Mucosa of rectum (tissue), 2 donors: ENCODE results near the gene OR1F1.
"Not testable (repeated sequence)": the region's sequence is repeated elsewhere in the genome, so short reads cannot be mapped to it uniquely, and the experiment has no call there.

Experiments used
- H3K27ac ChIP-seq, 2 donors: one replicate each; pipeline ENCODE4 v1.7.0; 2013; ENCODE audit warnings: inconsistent platforms in 2 of 2, low read depth in 2 of 2, low read length in 2 of 2
- H3K27me3 ChIP-seq, 2 donors: one replicate each; pipeline ENCODE4 v1.7.0; 2013; ENCODE audit warnings: low read length in 2 of 2; ENCODE audit not compliant: control insufficient read depth in 2 of 2, insufficient read depth in 2 of 2
- H3K36me3 ChIP-seq, 2 donors: one replicate each; pipeline ENCODE4 v1.7.0; 2013; ENCODE audit warnings: low read length in 2 of 2; ENCODE audit not compliant: control insufficient read depth in 2 of 2, insufficient read depth in 2 of 2
- H3K4me1 ChIP-seq, 2 donors: one replicate each; pipeline ENCODE4 v1.7.0; 2013; ENCODE audit warnings: low read length in 2 of 2, mild to moderate bottlenecking in 1 of 2; ENCODE audit not compliant: control insufficient read depth in 2 of 2, insufficient read depth in 2 of 2
- H3K4me3 ChIP-seq, 2 donors: one replicate each; pipeline ENCODE4 v1.7.0; 2013; ENCODE audit warnings: low read length in 2 of 2
- H3K9ac ChIP-seq, 2 donors: one replicate each; pipeline ENCODE4 v1.7.0; 2013; ENCODE audit warnings: low read length in 2 of 2, low read depth in 1 of 2, mild to moderate bottlenecking in 1 of 2
- H3K9me3 ChIP-seq, 2 donors: one replicate each; pipeline ENCODE4 v1.7.0; 2013; ENCODE audit warnings: low read length in 2 of 2; ENCODE audit not compliant: control insufficient read depth in 2 of 2
- donor health status: healthy.
- donor health status: Normal muscosa, but diverticular disease.

The OR1F1 gene

GRCh38 chr16:3173892-3174617, 13.9 kb upstream of the OR1F1 start:
- Histone ChIP-seq H3K36me3 (no peaks in the 10 kb centered on the region), H3K9ac (no peak overlapping the region), H3K4me1 (no peaks in the 10 kb centered on the region), H3K27me3 (peaks cover 53 to 56% of the 10 kb centered on the region in 2 donors), H3K4me3 (no peak overlapping the region), H3K9me3 (no peaks in the 10 kb centered on the region), H3K27ac (no peak overlapping the region)

GRCh38 chr16:3174618-3175148, 13.3 kb upstream of the OR1F1 start:
- Histone ChIP-seq H3K27me3 (peaks cover 53% of the 10 kb centered on the region in 2 donors), H3K36me3 (no peaks in the 10 kb centered on the region), H3K27ac (no peak overlapping the region)

DNA sequence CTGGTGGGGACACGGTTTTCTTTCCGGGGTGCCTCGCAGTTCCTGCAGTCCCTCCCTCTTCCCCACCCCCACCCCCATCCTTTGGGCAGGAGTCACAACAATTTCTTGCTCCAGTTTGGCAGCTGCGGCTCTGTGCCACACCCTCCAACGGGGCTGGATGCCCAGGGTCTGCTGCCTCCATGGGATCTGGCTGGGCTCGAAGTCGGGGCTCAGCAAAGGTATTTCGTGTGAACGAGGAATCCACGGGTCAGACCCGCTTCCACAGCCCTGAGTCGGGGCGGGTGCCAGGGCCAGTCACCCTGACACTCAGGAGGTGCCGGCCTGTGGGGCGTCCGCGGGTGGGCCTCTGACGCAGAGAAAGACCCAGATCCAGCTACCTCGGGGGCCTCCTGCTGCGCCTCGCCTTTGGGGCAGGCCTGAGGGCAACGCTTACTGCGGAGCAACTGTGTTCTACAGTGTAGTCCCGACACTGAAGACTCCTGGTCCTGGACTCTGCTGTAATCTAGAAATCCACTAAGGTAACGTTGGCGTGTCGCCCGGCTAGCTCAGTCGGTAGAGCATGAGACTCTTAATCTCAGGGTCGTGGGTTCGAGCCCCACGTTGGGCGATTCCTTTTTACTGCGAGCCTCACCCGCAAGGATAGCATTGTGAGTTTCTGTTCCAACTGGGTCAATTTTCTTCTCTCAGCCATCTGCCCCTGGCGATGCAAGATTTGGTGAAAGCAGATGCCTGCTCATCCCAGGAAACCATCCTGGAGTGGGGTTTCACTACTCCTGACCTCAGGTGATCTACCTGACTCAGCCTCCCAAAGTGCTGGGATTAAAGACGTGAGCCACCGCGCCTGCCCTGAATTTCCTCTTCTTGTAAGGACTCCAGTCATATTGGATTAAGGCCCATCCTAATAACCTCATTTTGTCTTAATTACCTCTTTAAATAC, 12.6 kb upstream of the OR1F1 start:
- no peaks in the 10 kb centered on the region for H3K36me3 ChIP-seq
- peaks cover 53 to 55% of the 10 kb centered on the region in 2 donors for H3K27me3 ChIP-seq
- no peak overlapping the region for H3K9ac ChIP-seq
- no peaks in the 10 kb centered on the region for H3K9me3 ChIP-seq
- no peak overlapping the region for H3K27ac ChIP-seq
- H3K4me3 ChIP-seq = no peak overlapping the region
- no peaks in the 10 kb centered on the region for H3K4me1 ChIP-seq

More at GRCh38 chr16:3174618-3175148, 13.3 kb upstream of the OR1F1 start:
- H3K9ac ChIP-seq = no peak overlapping the region
- no peaks in the 10 kb centered on the region for H3K9me3 ChIP-seq
- no peaks in the 10 kb centered on the region for H3K4me1 ChIP-seq
- no peak overlapping the region for H3K4me3 ChIP-seq

DNA sequence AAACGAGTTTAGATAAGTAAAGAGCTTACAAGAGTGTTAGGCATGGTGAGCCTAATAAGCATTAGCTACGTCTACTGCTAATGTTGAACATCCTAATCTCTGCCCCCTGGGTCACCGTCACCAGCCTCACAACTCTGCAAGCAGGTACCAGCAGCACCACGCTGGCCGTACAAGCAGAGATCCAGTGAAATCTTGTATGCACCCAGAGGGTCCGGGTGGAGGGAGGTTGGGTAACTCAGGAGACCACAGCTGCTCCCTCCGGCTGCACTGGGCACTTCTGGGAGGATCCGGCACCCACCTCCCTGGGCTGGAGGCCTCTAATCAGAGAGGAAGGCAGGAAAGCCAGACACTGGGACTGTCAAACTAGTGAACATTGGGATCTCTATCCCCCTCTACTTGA, 8.4 kb upstream of the OR1F1 start:
- Histone ChIP-seq H3K9me3 (no peaks in the 10 kb centered on the region), H3K27me3 (peaks cover 53 to 69% of the 10 kb centered on the region in 2 donors), H3K4me1 (peaks cover 3 to 6% of the 10 kb centered on the region in 2 donors)

GRCh38 chr16:3180445-3180878, 7.5 kb upstream of the OR1F1 start:
- Histone ChIP-seq H3K9me3 (no peaks in the 10 kb centered on the region), H3K27ac (no peak overlapping the region), H3K4me3 (no peak overlapping the region), H3K9ac (no peak overlapping the region), H3K4me1 (peaks cover 3 to 6% of the 10 kb centered on the region in 2 donors), H3K27me3 (peaks cover 47 to 65% of the 10 kb centered on the region in 2 donors), H3K36me3 (no peaks in the 10 kb centered on the region)

More for the DNA sequence above, 8.4 kb upstream of the OR1F1 start:
- Histone ChIP-seq H3K9ac (no peak overlapping the region), H3K4me3 (no peak overlapping the region), H3K36me3 (no peaks in the 10 kb centered on the region), H3K27ac (no peak overlapping the region)

- not testable (repeated sequence) for H3K4me3 ChIP-seq
Observed at GRCh38 chr16:3182293-3182607, 5.8 kb upstream of the OR1F1 start.

GRCh38 chr16:3182608-3183444, 5.2 kb upstream of the OR1F1 start:
- Histone ChIP-seq H3K27ac (no peak overlapping the region), H3K27me3 (peaks cover 48 to 70% of the 10 kb centered on the region in 2 donors), H3K4me1 (peaks cover 3 to 6% of the 10 kb centered on the region in 2 donors), H3K36me3 (no peaks in the 10 kb centered on the region), H3K4me3 (peak overlapping the region in 1 of 2 donors; percentile 50), H3K9ac (no peak overlapping the region), H3K9me3 (no peaks in the 10 kb centered on the region)

More at GRCh38 chr16:3182293-3182607, 5.8 kb upstream of the OR1F1 start:
- H3K9ac ChIP-seq, H3K4me1 ChIP-seq, H3K9me3 ChIP-seq, H3K36me3 ChIP-seq, H3K27ac ChIP-seq: not testable (repeated sequence)
- peaks cover 44 to 68% of the 10 kb centered on the region in 2 donors for H3K27me3 ChIP-seq

GRCh38 chr16:3183445-3184139, 4.4 kb upstream of the OR1F1 start:
- no peak overlapping the region for H3K9ac ChIP-seq
- no peaks in the 10 kb centered on the region for H3K9me3 ChIP-seq
- H3K4me1 ChIP-seq = peaks cover 3 to 6% of the 10 kb centered on the region in 2 donors
- H3K36me3 ChIP-seq = no peaks in the 10 kb centered on the region
- H3K27ac ChIP-seq = no peak overlapping the region
- H3K4me3 ChIP-seq = peak overlapping the region in 1 of 2 donors; percentile 50
- peaks cover 53 to 73% of the 10 kb centered on the region in 2 donors for H3K27me3 ChIP-seq

- H3K4me1 ChIP-seq = peaks cover 3 to 14% of the 10 kb centered on the region in 2 donors
- H3K27me3 ChIP-seq = peaks cover 59 to 69% of the 10 kb centered on the region in 2 donors
- no peaks in the 10 kb centered on the region for H3K9me3 ChIP-seq
- no peak overlapping the region for H3K27ac ChIP-seq
- no peak overlapping the region for H3K4me3 ChIP-seq
- no peak overlapping the region for H3K9ac ChIP-seq
- no peaks in the 10 kb centered on the region for H3K36me3 ChIP-seq
Observed at GRCh38 chr16:3186946-3187690, 886 bp upstream of the OR1F1 start.
